ENCODE data around the gene ARHGEF33.

Gene ARHGEF33

DNA sequence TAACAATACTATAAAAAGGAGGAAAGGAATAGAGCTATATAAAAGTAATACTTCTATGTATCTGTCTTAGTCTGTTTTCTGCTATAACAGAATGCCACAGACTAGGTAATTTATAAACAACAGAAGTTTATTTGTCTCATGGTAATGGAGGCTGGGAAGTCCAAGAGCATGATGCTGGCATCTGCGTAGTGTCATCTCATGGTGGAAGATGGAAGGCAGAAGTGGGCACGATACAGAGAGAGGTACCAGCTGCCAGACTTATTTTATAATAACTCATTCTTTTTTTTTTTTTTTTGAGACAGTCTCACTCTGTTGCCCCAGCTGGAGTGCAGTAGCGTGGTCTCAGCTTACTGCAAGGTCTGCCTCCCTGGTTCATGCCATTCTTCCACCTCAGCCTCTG, 18.2 kb upstream of the ARHGEF33 start:
- Histone ChIP-seq H3K4me1 (no peaks in the 10 kb centered on the region), H3K9me3 (no peaks in the 10 kb centered on the region), H3K4me3 (ENCODE audit: low read depth, low read length) (no peak overlapping the region), H3K36me3 (peaks cover 3% of the 10 kb centered on the region; the same call in 1 of the 2 replicates), H3K27me3 (no peaks in the 10 kb centered on the region)
- TF ChIP-seq, protein P1, sequence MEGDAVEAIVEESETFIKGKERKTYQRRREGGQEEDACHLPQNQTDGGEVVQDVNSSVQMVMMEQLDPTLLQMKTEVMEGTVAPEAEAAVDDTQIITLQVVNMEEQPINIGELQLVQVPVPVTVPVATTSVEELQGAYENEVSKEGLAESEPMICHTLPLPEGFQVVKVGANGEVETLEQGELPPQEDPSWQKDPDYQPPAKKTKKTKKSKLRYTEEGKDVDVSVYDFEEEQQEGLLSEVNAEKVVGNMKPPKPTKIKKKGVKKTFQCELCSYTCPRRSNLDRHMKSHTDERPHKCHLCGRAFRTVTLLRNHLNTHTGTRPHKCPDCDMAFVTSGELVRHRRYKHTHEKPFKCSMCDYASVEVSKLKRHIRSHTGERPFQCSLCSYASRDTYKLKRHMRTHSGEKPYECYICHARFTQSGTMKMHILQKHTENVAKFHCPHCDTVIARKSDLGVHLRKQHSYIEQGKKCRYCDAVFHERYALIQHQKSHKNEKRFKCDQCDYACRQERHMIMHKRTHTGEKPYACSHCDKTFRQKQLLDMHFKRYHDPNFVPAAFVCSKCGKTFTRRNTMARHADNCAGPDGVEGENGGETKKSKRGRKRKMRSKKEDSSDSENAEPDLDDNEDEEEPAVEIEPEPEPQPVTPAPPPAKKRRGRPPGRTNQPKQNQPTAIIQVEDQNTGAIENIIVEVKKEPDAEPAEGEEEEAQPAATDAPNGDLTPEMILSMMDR (IDR thresholded peaks at IDR 0.05; ENCODE audit: low read depth, low read length) = no peak
- no peak for DNase-seq

DNA sequence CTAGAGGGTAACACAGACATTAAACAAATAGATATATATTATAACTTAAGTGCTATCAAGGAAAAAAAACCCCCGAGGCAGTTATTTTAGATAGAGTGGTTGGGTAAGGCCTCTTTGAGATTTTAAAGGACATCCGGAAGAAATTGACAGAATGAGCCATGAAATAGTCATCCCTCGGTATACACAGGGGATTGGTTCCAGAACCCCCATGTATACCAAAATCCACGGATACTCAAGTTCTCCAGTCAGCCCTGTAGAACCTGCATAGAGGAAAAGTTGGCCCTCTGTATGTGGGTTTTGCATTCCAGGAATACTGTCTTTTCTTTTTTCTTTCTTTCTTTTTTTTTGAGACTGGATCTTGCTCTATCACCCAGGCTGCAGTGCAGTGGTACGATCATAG, 15.9 kb upstream of the ARHGEF33 start:
- no peaks in the 10 kb centered on the region for H3K27me3 ChIP-seq
- TF ChIP-seq, protein P1 (IDR thresholded peaks at IDR 0.05; ENCODE audit: low read depth, low read length) = no peak
- H3K36me3 ChIP-seq = no peaks in the 10 kb centered on the region

DNA sequence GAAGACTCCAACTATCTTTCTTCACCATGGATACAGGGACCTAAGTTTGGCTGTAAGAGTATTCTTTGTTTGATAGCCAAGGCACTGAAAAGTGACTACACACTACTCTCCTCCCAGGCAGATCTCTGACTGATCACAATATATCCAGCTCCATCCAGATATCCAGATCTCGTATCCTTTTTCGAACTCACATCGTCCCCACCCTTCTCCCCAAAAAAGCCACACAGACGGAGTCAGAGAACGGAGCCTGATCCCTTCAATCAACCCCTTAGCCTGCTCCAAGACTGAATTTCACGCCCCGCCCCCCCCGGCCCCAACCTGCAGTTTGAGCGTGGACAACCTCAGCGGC, 14.5 kb upstream of the ARHGEF33 start:
- Histone ChIP-seq H3K9me3 (no peaks in the 10 kb centered on the region), H3K4me1 (peaks cover 3% of the 10 kb centered on the region; the same call in 1 of the 2 replicates), H3K36me3 (no peaks in the 10 kb centered on the region), H3K4me3 (ENCODE audit: low read depth, low read length) (peak overlapping the region; percentile 99), H3K27me3 (no peaks in the 10 kb centered on the region)
- TF ChIP-seq, protein P1 (IDR thresholded peaks at IDR 0.05; ENCODE audit: low read depth, low read length) = no peak
- DNase-seq = no peak

More for the DNA sequence above, 15.9 kb upstream of the ARHGEF33 start:
- peaks cover 3% of the 10 kb centered on the region; the same call in 1 of the 2 replicates for H3K4me1 ChIP-seq
- no peaks in the 10 kb centered on the region for H3K9me3 ChIP-seq
- DNase-seq = no peak
- no peak overlapping the region for H3K4me3 ChIP-seq (ENCODE audit: low read depth, low read length)

DNA sequence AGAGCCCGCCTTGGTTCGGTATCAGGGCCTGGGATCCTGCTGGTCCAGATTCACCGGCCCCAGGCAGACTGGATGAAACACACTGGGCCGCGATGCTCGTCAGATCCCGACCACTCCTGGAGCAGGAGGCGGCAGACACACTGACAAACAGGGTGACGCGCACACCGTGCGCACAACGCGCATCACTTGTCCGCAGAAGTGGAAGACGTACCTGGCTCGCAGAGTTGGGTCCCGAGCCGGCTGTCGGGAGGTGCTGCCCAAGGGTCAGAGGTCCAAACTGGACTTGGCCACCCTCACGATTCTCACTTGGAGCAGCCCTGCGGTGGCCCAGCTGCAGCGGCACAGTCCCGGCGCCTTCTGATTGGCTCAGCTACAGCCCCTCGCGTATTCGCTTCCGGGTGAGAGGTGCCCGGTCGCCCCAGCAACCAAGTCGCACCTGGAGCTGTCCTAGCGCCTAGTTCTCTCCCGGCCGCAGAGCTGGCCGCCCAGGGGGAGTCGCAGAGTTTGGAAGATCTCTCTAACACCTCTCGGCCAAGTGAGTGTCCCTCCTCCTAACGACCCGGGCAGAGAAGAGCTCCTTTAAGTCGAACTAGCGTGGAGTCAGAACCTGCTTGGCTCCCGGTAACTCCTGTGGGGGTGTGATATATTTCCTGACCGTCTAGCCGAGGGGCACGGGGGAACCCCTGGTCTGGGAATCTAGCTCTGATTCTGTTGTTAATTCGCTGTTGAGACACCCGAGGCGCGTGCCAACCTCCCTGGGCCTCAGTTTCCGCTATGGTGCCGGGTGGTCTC, 13.9 kb upstream of the ARHGEF33 start, which contains the start of the genes DHX57 and MORN2:
TSS of gene DHX57 (minus strand) at position 359 of the 792 bp plus-strand sequence. CDS start 7,529 bp downstream, outside the sequence.
TSS of gene MORN2 (plus strand) at position 401 of the 792 bp plus-strand sequence.
- TF ChIP-seq, protein P1 (IDR thresholded peaks at IDR 0.05; ENCODE audit: low read depth, low read length) = no peak
- Histone ChIP-seq H3K4me1 (peaks cover 3% of the 10 kb centered on the region; the same call in 1 of the 2 replicates), H3K4me3 (ENCODE audit: low read depth, low read length) (peak within 1 kb of the TSS; percentile 99), H3K36me3 (no peaks in the 10 kb centered on the region), H3K9me3 (no peaks in the 10 kb centered on the region), H3K27me3 (no peaks in the 10 kb centered on the region)
- peak; percentile 91 for DNase-seq

DNA sequence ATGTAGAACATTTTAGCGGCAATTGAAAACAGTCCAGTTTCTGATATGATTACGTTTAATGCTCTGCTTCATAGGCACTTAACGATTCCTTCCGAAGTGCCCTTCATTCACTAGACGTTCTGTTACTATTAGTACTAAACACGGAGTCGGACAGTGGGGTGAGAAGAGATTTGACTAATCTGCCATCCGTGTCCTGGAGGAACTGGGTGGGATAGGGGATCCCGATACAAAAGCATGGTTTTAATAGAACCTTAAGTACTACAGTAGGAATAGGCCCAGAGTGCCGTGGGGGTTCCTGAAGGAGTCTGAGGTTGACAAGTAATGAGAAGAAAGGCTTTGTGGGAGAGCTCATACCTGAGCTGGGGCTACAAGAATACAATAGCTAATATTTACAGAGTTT, 13.3 kb upstream of the ARHGEF33 start:
- Histone ChIP-seq H3K36me3 (no peaks in the 10 kb centered on the region), H3K27me3 (no peaks in the 10 kb centered on the region), H3K4me1 (peaks cover 3% of the 10 kb centered on the region; the same call in 1 of the 2 replicates), H3K4me3 (ENCODE audit: low read depth, low read length) (peak overlapping the region; percentile 99), H3K9me3 (no peaks in the 10 kb centered on the region)
- TF ChIP-seq, protein P1 (IDR thresholded peaks at IDR 0.05; ENCODE audit: low read depth, low read length) = no peak
- no peak for DNase-seq

DNA sequence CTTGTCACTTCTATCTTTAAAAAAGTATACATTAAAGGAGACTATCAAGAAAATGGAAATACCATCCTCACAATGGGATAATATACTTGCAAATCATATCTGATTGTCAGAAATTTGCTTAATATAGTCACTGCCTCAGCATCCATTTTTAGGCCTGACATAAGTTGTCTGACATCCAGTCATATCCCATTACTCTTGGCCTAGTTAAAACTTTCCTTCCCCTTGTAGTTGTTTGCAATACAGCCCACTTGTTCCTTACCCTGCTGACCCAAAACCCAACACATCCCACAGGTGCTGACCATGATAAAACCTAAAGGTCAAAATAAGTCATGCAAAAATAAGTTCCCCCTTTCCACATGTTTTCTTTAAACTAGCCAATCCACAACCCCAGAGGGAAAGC, 3.6 kb upstream of the ARHGEF33 start:
- no peaks in the 10 kb centered on the region for H3K4me1 ChIP-seq
- H3K27me3 ChIP-seq = no peaks in the 10 kb centered on the region
- no peak overlapping the region for H3K4me3 ChIP-seq (ENCODE audit: low read depth, low read length)
- H3K36me3 ChIP-seq = no peaks in the 10 kb centered on the region
- no peak for DNase-seq
- TF ChIP-seq, protein P1 (IDR thresholded peaks at IDR 0.05; ENCODE audit: low read depth, low read length) = no peak
- no peaks in the 10 kb centered on the region; the same call in 1 of the 2 replicates for H3K9me3 ChIP-seq
